Measurements from ENCODE around the gene CDK19. TPM values are rescaled to one million over a fixed set of nuclear protein-coding genes. Genes with fewer than 3 reads are reported as not detected.

The CDK19 gene
- total RNA-seq, 1 experiment from 2014 or later: 11.7 TPM

DNA sequence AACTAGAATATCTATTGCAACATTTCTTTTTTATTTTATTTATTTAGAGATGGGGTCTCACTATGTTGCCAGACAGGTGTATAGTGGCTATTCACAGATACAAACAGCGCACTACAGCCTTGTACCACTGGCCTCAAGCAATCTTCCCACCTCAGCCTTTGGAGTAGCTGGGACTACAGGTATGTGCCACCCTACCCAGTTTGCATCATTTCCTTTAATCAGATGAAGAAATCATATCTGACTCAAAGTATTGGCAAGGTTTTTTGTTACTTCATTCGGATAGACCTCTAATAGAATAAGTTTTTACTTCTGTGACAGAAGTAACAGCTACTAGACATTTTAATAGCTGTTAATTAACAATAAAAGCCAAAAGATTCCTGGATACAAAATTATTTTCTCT lies 153.9 kb downstream of the CDK19 start (continued):
- TF ChIP-seq, protein P1, sequence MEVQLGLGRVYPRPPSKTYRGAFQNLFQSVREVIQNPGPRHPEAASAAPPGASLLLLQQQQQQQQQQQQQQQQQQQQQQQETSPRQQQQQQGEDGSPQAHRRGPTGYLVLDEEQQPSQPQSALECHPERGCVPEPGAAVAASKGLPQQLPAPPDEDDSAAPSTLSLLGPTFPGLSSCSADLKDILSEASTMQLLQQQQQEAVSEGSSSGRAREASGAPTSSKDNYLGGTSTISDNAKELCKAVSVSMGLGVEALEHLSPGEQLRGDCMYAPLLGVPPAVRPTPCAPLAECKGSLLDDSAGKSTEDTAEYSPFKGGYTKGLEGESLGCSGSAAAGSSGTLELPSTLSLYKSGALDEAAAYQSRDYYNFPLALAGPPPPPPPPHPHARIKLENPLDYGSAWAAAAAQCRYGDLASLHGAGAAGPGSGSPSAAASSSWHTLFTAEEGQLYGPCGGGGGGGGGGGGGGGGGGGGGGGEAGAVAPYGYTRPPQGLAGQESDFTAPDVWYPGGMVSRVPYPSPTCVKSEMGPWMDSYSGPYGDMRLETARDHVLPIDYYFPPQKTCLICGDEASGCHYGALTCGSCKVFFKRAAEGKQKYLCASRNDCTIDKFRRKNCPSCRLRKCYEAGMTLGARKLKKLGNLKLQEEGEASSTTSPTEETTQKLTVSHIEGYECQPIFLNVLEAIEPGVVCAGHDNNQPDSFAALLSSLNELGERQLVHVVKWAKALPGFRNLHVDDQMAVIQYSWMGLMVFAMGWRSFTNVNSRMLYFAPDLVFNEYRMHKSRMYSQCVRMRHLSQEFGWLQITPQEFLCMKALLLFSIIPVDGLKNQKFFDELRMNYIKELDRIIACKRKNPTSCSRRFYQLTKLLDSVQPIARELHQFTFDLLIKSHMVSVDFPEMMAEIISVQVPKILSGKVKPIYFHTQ (CRISPR knock-in tag; IDR thresholded peaks at IDR 0.05): no peak
- TF ChIP-seq PRRX2 (CRISPR knock-in tag; IDR thresholded peaks at IDR 0.05) (no peak), ZNF263 (CRISPR knock-in tag; IDR thresholded peaks at IDR 0.05; ENCODE audit: low read depth) (no peak), ZNF396 (CRISPR knock-in tag; IDR thresholded peaks at IDR 0.05; ENCODE audit: borderline replicate concordance) (no peak), ZNF671 (CRISPR knock-in tag; IDR thresholded peaks at IDR 0.05) (no peak), IRF2 (CRISPR knock-in tag; IDR thresholded peaks at IDR 0.05; ENCODE audit: borderline replicate concordance, low read depth) (no peak)
- TF ChIP-seq, protein P2, sequence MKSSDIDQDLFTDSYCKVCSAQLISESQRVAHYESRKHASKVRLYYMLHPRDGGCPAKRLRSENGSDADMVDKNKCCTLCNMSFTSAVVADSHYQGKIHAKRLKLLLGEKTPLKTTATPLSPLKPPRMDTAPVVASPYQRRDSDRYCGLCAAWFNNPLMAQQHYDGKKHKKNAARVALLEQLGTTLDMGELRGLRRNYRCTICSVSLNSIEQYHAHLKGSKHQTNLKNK (CRISPR knock-in tag; IDR thresholded peaks at IDR 0.05): no peak
- TF ChIP-seq, protein P3, sequence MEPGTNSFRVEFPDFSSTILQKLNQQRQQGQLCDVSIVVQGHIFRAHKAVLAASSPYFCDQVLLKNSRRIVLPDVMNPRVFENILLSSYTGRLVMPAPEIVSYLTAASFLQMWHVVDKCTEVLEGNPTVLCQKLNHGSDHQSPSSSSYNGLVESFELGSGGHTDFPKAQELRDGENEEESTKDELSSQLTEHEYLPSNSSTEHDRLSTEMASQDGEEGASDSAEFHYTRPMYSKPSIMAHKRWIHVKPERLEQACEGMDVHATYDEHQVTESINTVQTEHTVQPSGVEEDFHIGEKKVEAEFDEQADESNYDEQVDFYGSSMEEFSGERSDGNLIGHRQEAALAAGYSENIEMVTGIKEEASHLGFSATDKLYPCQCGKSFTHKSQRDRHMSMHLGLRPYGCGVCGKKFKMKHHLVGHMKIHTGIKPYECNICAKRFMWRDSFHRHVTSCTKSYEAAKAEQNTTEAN (CRISPR knock-in tag; IDR thresholded peaks at IDR 0.05): no peak

DNA sequence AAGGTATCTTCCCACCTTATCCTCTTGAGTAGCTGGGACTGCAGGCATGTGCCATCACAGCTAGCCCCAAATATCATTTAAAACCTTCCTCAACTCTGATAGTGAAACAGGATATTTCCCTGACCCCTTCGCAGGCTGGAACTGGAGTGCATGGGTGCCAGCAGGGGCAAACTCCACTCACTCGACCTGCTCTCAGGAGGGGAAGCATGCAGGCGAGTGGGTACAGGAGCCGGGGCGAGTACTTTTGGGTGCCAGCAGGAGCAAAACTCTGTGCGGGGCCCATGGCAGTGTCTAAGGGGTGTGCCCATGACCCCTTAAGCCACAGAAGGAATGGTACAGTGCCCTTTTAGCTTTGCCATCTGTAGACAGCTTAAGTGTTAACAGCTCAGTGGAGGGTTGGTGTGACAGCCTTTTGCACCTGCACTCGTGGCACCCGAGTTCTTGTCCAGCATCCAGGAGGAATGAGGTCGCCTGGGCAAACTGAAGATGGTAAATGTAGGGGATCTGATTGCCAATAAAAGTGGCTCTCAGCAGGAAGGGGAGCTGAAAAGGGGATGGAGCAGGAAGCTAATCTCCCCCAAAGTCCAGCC lies 155.1 kb downstream of the CDK19 start:
- no peaks in the 10 kb centered on the region for H3K36me3 Mint-ChIP-seq
- no peak overlapping the region for H3K4me3 Mint-ChIP-seq
- ChIA-PET POLR2A (interaction anchor here (1.4 kb wide), 1 partner anchor 53 kb away, joined by 3 read pairs; no protein-coding TSS in a partner anchor), CTCF (interaction anchor here (1.7 kb wide), 1 partner anchor 22 kb away, joined by 7 read pairs; no protein-coding TSS in a partner anchor)
- peaks cover 18% of the 10 kb centered on the region for H3K4me1 Mint-ChIP-seq
- DNase-seq (ENCODE audit: low spot score) (no peak), ATAC-seq (no peak)
- H3K27ac Mint-ChIP-seq: no peak overlapping the region
- no peaks in the 10 kb centered on the region for H3K9me3 Mint-ChIP-seq
- H3K27me3 Mint-ChIP-seq (ENCODE audit: low read depth): no peaks in the 10 kb centered on the region
- TF ChIP-seq, protein P4, sequence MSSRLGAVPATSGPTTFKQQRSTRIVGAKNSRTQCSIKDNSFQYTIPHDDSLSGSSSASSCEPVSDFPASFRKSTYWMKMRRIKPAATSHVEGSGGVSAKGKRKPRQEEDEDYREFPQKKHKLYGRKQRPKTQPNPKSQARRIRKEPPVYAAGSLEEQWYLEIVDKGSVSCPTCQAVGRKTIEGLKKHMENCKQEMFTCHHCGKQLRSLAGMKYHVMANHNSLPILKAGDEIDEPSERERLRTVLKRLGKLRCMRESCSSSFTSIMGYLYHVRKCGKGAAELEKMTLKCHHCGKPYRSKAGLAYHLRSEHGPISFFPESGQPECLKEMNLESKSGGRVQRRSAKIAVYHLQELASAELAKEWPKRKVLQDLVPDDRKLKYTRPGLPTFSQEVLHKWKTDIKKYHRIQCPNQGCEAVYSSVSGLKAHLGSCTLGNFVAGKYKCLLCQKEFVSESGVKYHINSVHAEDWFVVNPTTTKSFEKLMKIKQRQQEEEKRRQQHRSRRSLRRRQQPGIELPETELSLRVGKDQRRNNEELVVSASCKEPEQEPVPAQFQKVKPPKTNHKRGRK (CRISPR knock-in tag; IDR thresholded peaks at IDR 0.05; ENCODE audit: borderline replicate concordance): no peak
- TF ChIP-seq TEAD4 (CRISPR knock-in tag; IDR thresholded peaks at IDR 0.05) (no peak), TCF7 (CRISPR knock-in tag; IDR thresholded peaks at IDR 0.05; ENCODE audit: low read depth) (no peak), ZBTB21 (CRISPR knock-in tag; IDR thresholded peaks at IDR 0.05; ENCODE audit: borderline replicate concordance) (no peak), KAT7 (CRISPR knock-in tag; IDR thresholded peaks at IDR 0.05; ENCODE audit: borderline replicate concordance) (no peak), ZNF423 (CRISPR knock-in tag; IDR thresholded peaks at IDR 0.05) (no peak)
- TF ChIP-seq, protein P5, sequence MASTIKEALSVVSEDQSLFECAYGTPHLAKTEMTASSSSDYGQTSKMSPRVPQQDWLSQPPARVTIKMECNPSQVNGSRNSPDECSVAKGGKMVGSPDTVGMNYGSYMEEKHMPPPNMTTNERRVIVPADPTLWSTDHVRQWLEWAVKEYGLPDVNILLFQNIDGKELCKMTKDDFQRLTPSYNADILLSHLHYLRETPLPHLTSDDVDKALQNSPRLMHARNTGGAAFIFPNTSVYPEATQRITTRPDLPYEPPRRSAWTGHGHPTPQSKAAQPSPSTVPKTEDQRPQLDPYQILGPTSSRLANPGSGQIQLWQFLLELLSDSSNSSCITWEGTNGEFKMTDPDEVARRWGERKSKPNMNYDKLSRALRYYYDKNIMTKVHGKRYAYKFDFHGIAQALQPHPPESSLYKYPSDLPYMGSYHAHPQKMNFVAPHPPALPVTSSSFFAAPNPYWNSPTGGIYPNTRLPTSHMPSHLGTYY (CRISPR knock-in tag; IDR thresholded peaks at IDR 0.05): no peak
- TF ChIP-seq, protein P6, sequence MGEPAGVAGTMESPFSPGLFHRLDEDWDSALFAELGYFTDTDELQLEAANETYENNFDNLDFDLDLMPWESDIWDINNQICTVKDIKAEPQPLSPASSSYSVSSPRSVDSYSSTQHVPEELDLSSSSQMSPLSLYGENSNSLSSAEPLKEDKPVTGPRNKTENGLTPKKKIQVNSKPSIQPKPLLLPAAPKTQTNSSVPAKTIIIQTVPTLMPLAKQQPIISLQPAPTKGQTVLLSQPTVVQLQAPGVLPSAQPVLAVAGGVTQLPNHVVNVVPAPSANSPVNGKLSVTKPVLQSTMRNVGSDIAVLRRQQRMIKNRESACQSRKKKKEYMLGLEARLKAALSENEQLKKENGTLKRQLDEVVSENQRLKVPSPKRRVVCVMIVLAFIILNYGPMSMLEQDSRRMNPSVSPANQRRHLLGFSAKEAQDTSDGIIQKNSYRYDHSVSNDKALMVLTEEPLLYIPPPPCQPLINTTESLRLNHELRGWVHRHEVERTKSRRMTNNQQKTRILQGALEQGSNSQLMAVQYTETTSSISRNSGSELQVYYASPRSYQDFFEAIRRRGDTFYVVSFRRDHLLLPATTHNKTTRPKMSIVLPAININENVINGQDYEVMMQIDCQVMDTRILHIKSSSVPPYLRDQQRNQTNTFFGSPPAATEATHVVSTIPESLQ (CRISPR knock-in tag; IDR thresholded peaks at IDR 0.05): no peak
- TF ChIP-seq, protein P7, sequence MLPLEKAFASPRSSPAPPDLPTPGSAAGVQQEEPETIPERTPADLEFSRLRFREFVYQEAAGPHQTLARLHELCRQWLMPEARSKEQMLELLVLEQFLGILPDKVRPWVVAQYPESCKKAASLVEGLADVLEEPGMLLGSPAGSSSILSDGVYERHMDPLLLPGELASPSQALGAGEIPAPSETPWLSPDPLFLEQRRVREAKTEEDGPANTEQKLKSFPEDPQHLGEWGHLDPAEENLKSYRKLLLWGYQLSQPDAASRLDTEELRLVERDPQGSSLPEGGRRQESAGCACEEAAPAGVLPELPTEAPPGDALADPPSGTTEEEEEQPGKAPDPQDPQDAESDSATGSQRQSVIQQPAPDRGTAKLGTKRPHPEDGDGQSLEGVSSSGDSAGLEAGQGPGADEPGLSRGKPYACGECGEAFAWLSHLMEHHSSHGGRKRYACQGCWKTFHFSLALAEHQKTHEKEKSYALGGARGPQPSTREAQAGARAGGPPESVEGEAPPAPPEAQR (CRISPR knock-in tag; IDR thresholded peaks at IDR 0.05): no peak
- TF ChIP-seq, protein P8, sequence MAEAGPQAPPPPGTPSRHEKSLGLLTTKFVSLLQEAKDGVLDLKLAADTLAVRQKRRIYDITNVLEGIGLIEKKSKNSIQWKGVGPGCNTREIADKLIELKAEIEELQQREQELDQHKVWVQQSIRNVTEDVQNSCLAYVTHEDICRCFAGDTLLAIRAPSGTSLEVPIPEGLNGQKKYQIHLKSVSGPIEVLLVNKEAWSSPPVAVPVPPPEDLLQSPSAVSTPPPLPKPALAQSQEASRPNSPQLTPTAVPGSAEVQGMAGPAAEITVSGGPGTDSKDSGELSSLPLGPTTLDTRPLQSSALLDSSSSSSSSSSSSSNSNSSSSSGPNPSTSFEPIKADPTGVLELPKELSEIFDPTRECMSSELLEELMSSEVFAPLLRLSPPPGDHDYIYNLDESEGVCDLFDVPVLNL (CRISPR knock-in tag; IDR thresholded peaks at IDR 0.05; ENCODE audit: borderline replicate concordance, low read depth): no peak
- TF ChIP-seq, protein P9, sequence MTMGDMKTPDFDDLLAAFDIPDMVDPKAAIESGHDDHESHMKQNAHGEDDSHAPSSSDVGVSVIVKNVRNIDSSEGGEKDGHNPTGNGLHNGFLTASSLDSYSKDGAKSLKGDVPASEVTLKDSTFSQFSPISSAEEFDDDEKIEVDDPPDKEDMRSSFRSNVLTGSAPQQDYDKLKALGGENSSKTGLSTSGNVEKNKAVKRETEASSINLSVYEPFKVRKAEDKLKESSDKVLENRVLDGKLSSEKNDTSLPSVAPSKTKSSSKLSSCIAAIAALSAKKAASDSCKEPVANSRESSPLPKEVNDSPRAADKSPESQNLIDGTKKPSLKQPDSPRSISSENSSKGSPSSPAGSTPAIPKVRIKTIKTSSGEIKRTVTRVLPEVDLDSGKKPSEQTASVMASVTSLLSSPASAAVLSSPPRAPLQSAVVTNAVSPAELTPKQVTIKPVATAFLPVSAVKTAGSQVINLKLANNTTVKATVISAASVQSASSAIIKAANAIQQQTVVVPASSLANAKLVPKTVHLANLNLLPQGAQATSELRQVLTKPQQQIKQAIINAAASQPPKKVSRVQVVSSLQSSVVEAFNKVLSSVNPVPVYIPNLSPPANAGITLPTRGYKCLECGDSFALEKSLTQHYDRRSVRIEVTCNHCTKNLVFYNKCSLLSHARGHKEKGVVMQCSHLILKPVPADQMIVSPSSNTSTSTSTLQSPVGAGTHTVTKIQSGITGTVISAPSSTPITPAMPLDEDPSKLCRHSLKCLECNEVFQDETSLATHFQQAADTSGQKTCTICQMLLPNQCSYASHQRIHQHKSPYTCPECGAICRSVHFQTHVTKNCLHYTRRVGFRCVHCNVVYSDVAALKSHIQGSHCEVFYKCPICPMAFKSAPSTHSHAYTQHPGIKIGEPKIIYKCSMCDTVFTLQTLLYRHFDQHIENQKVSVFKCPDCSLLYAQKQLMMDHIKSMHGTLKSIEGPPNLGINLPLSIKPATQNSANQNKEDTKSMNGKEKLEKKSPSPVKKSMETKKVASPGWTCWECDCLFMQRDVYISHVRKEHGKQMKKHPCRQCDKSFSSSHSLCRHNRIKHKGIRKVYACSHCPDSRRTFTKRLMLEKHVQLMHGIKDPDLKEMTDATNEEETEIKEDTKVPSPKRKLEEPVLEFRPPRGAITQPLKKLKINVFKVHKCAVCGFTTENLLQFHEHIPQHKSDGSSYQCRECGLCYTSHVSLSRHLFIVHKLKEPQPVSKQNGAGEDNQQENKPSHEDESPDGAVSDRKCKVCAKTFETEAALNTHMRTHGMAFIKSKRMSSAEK (CRISPR knock-in tag; IDR thresholded peaks at IDR 0.05; ENCODE audit: borderline replicate concordance): no peak

Measured in WTC11 (cell line).